GM20000 (cell line): Measurements from ENCODE around the gene FAM20B.
A peak's percentile ranks its signal among the peaks of the same experiment; 100 is the strongest.

ENCODE experiments used
- DNase-seq: peaks from one replicate; pipeline ENCODE4 v3.0.0; 2012; ENCODE audit warnings: low spot score
- CTCF ChIP-seq: IDR thresholded peaks from 2 replicates; pipeline ENCODE4 v1.5.1; 2012; ENCODE audit warnings: mild to moderate bottlenecking, control low read depth; ENCODE audit errors: extremely low read depth, missing control alignments

Gene FAM20B

GRCh38 chr1:179061360-179062282 is 35.9 kb downstream of the FAM20B start:
- DNase-seq = no peak
- TF ChIP-seq CTCF = no peak

- DNase-seq = no peak
- TF ChIP-seq CTCF = no peak
Measured at GRCh38 chr1:179066471-179066870, 40.8 kb downstream of the FAM20B start.

GRCh38 chr1:179077396-179077795 is 51.7 kb downstream of the FAM20B start:
- no peak for TF ChIP-seq CTCF
- DNase-seq = no peak

GRCh38 chr1:179079113-179079761 is 53.5 kb downstream of the FAM20B start:
- peak; percentile 66 for DNase-seq

GRCh38 chr1:179080866-179081686 is 55.4 kb downstream of the FAM20B start:
- TF ChIP-seq CTCF = no peak
- peak; percentile 44 for DNase-seq

More at GRCh38 chr1:179079113-179079761, 53.5 kb downstream of the FAM20B start:
- peak; percentile 28 for TF ChIP-seq CTCF

- peak; percentile 96 for DNase-seq
- no peak for TF ChIP-seq CTCF
Measured at GRCh38 chr1:179081687-179082332, 56.1 kb downstream of the FAM20B start, which contains the start of gene TOR3A. Gene TOR3A, plus strand, starts transcription at chr1:179082070. Its CDS starts 59 bp downstream, at chr1:179082129.
